ENCODE data around the gene STX4. TPM values are rescaled to one million over a fixed set of nuclear protein-coding genes. Genes with fewer than 3 reads are reported as not detected.

Gene STX4
- total and polyA plus RNA-seq, 9 of the 15 experiments (the other 6 are each of a cell fraction or from before 2014, with no cell fraction given): 3.2 to 48.0 (median 21.5) TPM

GRCh38 chr16:31074814-31075183, 41.4 kb downstream of the STX4 start (continued):
- TF ChIP-seq BRF1 (IDR thresholded peaks at IDR 0.05; ENCODE audit: borderline replicate concordance, extremely low read depth, insufficient read length) (no peak), ZNF449 (CRISPR knock-in tag; IDR thresholded peaks at IDR 0.05) (no peak), NR2C1 (IDR thresholded peaks at IDR 0.05) (no peak), NR2C1 (tag; IDR thresholded peaks at IDR 0.05) (no peak), BRCA1 (IDR thresholded peaks at IDR 0.05) (no peak), BRCA1 (CRISPR knock-in tag; IDR thresholded peaks at IDR 0.05) (no peak), CTBP1 (IDR thresholded peaks at IDR 0.05; ENCODE audit: borderline replicate concordance) (no peak), FOXM1 (IDR thresholded peaks at IDR 0.05; ENCODE audit: low read depth) (no peak), FOXM1 (CRISPR knock-in tag; IDR thresholded peaks at IDR 0.05; ENCODE audit: low read depth) (no peak), SREBF2 (CRISPR knock-in tag; IDR thresholded peaks at IDR 0.05) (no peak), TBP (optimal IDR thresholded peaks at IDR 0.05; ENCODE audit: low read depth, low read length) (no peak), ZFP1 (CRISPR knock-in tag; IDR thresholded peaks at IDR 0.05) (no peak), FOXK2 (conservative IDR thresholded peaks at IDR 0.05 in 1 of 2, IDR thresholded peaks at IDR 0.05 in 1 of 2; ENCODE audit: low read depth in 2 of 2) (no peak), CBX8 (IDR thresholded peaks at IDR 0.05; ENCODE audit: borderline replicate concordance, extremely low read depth, low read depth, low read length, poor library complexity, severe bottlenecking) (no peak), MEF2D (tag; conservative IDR thresholded peaks at IDR 0.05; ENCODE audit: low read depth) (no peak), NFE2L1 (tag; IDR thresholded peaks at IDR 0.05; ENCODE audit: borderline replicate concordance, low read depth) (no peak)
- TF ChIP-seq, protein P1, sequence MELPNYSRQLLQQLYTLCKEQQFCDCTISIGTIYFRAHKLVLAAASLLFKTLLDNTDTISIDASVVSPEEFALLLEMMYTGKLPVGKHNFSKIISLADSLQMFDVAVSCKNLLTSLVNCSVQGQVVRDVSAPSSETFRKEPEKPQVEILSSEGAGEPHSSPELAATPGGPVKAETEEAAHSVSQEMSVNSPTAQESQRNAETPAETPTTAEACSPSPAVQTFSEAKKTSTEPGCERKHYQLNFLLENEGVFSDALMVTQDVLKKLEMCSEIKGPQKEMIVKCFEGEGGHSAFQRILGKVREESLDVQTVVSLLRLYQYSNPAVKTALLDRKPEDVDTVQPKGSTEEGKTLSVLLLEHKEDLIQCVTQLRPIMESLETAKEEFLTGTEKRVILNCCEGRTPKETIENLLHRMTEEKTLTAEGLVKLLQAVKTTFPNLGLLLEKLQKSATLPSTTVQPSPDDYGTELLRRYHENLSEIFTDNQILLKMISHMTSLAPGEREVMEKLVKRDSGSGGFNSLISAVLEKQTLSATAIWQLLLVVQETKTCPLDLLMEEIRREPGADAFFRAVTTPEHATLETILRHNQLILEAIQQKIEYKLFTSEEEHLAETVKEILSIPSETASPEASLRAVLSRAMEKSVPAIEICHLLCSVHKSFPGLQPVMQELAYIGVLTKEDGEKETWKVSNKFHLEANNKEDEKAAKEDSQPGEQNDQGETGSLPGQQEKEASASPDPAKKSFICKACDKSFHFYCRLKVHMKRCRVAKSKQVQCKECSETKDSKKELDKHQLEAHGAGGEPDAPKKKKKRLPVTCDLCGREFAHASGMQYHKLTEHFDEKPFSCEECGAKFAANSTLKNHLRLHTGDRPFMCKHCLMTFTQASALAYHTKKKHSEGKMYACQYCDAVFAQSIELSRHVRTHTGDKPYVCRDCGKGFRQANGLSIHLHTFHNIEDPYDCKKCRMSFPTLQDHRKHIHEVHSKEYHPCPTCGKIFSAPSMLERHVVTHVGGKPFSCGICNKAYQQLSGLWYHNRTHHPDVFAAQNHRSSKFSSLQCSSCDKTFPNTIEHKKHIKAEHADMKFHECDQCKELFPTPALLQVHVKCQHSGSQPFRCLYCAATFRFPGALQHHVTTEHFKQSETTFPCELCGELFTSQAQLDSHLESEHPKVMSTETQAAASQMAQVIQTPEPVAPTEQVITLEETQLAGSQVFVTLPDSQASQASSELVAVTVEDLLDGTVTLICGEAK (IDR thresholded peaks at IDR 0.05): no peak
- TF ChIP-seq, protein P1 (CRISPR knock-in tag; IDR thresholded peaks at IDR 0.05): no peak

Measured in K562 (cell line).